K562 (cell line): ENCODE results near the gene RARRES2. TPM values are rescaled to one million over a fixed set of nuclear protein-coding genes. Genes with fewer than 3 reads are reported as not detected.

Experiments used
- ARNT ChIP-seq, 2 experiments: fragments of 450-650 bp; IDR thresholded peaks; 2 replicates each; pipeline ENCODE4 v1.6.1; 2016; ENCODE audit warnings: mild to moderate bottlenecking in 1 of 2
- ATF7 ChIP-seq: fragments of 450-650 bp; IDR thresholded peaks from 2 replicates; pipeline ENCODE4 v1.7.1; 2014; ENCODE audit warnings: mild to moderate bottlenecking, moderate library complexity
- CSDE1 ChIP-seq, 2 experiments: fragments of 450-650 bp; IDR thresholded peaks; 2 replicates each; pipeline ENCODE4 v1.6.1; 2016; ENCODE audit warnings: mild to moderate bottlenecking in 1 of 2
- E2F3 ChIP-seq: fragments of 250-450 bp; sonication (Bioruptor Pico); IDR thresholded peaks from 2 replicates; pipeline ENCODE4 v1.4.0; 2020; ENCODE audit warnings: mild to moderate bottlenecking
- ETV6 ChIP-seq, 3 experiments: fragments of 150-350 bp in 1 of 3; sonication (generic) in 1 of 3; formaldehyde crosslinking in 1 of 3; IDR thresholded peaks; 2 replicates each; pipeline versions ENCODE4 v1.6.1 to v1.8.0; 2014 to 2022; ENCODE audit warnings: borderline replicate concordance in 2 of 3, low read depth in 2 of 3, antibody characterized with exemption in 1 of 3, low read length in 1 of 3, mild to moderate bottlenecking in 1 of 3, missing genetic modification reagents in 1 of 3
- FOXJ2 ChIP-seq: fragments of 200-800 bp; sonication (Bioruptor generic); IDR thresholded peaks from 2 replicates; pipeline ENCODE4 v1.6.1; 2016; ENCODE audit warnings: missing genetic modification characterization, missing compliant biosample characterization
- FOXJ3 ChIP-seq: sonication (generic); formaldehyde crosslinking; IDR thresholded peaks from 2 replicates; pipeline ENCODE4 v1.4.0; 2020; ENCODE audit warnings: mild to moderate bottlenecking, missing genetic modification reagents
- FOXK1 ChIP-seq: sonication (generic); formaldehyde crosslinking; IDR thresholded peaks from 2 replicates; pipeline ENCODE4 v1.8.0; 2022; ENCODE audit warnings: missing genetic modification reagents, mild to moderate bottlenecking, borderline replicate concordance
- HBP1 ChIP-seq: fragments of 450-650 bp; formaldehyde crosslinking; IDR thresholded peaks from 2 replicates; pipeline ENCODE4 v1.4.0; 2022; ENCODE audit warnings: missing genetic modification characterization
- ILF3 ChIP-seq: fragments of 450-650 bp; IDR thresholded peaks from 2 replicates; pipeline ENCODE4 v1.6.1; 2018; ENCODE audit warnings: antibody characterized with exemption, mild to moderate bottlenecking, moderate library complexity, borderline replicate concordance
- KHSRP ChIP-seq: fragments of 450-650 bp; IDR thresholded peaks from 2 replicates; pipeline ENCODE4 v1.6.1; 2017
- KLF13 ChIP-seq: fragments of 450-650 bp; IDR thresholded peaks from 2 replicates; pipeline ENCODE4 v1.6.1; 2016; ENCODE audit warnings: missing genetic modification characterization, low read depth, mild to moderate bottlenecking, missing compliant biosample characterization, moderate library complexity, borderline replicate concordance
- L3MBTL2 ChIP-seq: fragments of 450-650 bp; IDR thresholded peaks from 2 replicates; pipeline ENCODE4 v1.6.1; 2016; ENCODE audit warnings: mild to moderate bottlenecking, moderate library complexity
- NR1H2 ChIP-seq: sonication (generic); formaldehyde crosslinking; IDR thresholded peaks from 2 replicates; pipeline ENCODE4 v1.4.0; 2020; ENCODE audit warnings: mild to moderate bottlenecking, missing genetic modification reagents
- NR2F6 ChIP-seq: fragments of 450-650 bp; formaldehyde crosslinking; IDR thresholded peaks from 2 replicates; pipeline ENCODE4 v1.4.0; 2020; ENCODE audit warnings: mild to moderate bottlenecking
- PHF20 ChIP-seq: fragments of 450-650 bp; IDR thresholded peaks from 2 replicates; pipeline ENCODE4 v1.6.1; 2018; ENCODE audit not compliant: partially characterized antibody
- PRPF4 ChIP-seq: fragments of 200-400 bp; formaldehyde crosslinking; IDR thresholded peaks from one replicate; pipeline ENCODE4 v1.6.1; 2017; ENCODE audit warnings: low read length, low read depth, mild to moderate bottlenecking; ENCODE audit not compliant: insufficient read depth, poor library complexity, severe bottlenecking
- SAFB ChIP-seq: fragments of 200-400 bp; formaldehyde crosslinking; IDR thresholded peaks from 2 replicates; pipeline ENCODE4 v1.6.1; 2017; ENCODE audit warnings: low read depth, low read length, borderline replicate concordance
- SOX6 ChIP-seq: fragments of 450-650 bp; IDR thresholded peaks from 2 replicates; pipeline ENCODE4 v1.6.1; 2014; ENCODE audit warnings: mild to moderate bottlenecking
- VEZF1 ChIP-seq: fragments of 200-800 bp; sonication (Bioruptor generic); IDR thresholded peaks from 2 replicates; pipeline ENCODE4 v1.6.1; 2017; ENCODE audit warnings: missing genetic modification characterization, missing compliant biosample characterization
- XRCC3 ChIP-seq: fragments of 450-650 bp; IDR thresholded peaks from 2 replicates; pipeline ENCODE4 v1.6.1; 2017; ENCODE audit warnings: mild to moderate bottlenecking, moderate library complexity
- ZNF124 ChIP-seq: sonication (generic); formaldehyde crosslinking; IDR thresholded peaks from 2 replicates; pipeline ENCODE4 v1.8.1; 2022; ENCODE audit warnings: missing genetic modification reagents
- ZNF778 ChIP-seq: fragments of 450-650 bp; formaldehyde crosslinking; IDR thresholded peaks from 2 replicates; pipeline ENCODE4 v1.4.0; 2020; ENCODE audit warnings: mild to moderate bottlenecking, moderate library complexity
- polyA plus RNA-seq, 8 experiments: library from polyadenylated mRNA; depleted of rRNA in 4 of 8; stranded (reverse) in 5 of 8; unstranded in 3 of 8; fragments of >200 nt; fragmentation: Nextera tagmentation in 2 of 8; fragmentation: Illumina TruSeq in 1 of 8; extraction: Ambion mirVana in 2 of 8; extraction: Trizol in 1 of 8; gene quantifications; 2 replicates each; pipeline versions ENCODE4 v1.2.1 to v1.2.3, GENCODE V29; 2011 to 2014; ENCODE audit warnings: inconsistent platforms in 1 of 8, missing spikeins in 1 of 8
- total RNA-seq, 7 experiments: library from RNA; depleted of rRNA in 6 of 7; stranded (reverse); fragments of >200 nt in 6 of 7; fragmentation: Illumina TruSeq in 2 of 7; extraction: Trizol in 2 of 7; gene quantifications; 2 replicates each; pipeline versions ENCODE4 v1.2.1 to v1.2.3, GENCODE V29; 2011 to 2021; ENCODE audit warnings: low replicate concordance in 1 of 7
- TF ChIP-seq, protein P1 (sequence below), 2 experiments: fragments of 200-800 bp in 1 of 2; sonication (Bioruptor generic) in 1 of 2; sonication (generic) in 1 of 2; formaldehyde crosslinking in 1 of 2; IDR thresholded peaks in 1 of 2; conservative IDR thresholded peaks in 1 of 2; 2 replicates each; pipeline versions ENCODE4 v1.5.0 to v1.6.1; 2016 to 2020; ENCODE audit warnings: missing compliant biosample characterization in 1 of 2, missing genetic modification characterization in 1 of 2, missing genetic modification reagents in 1 of 2
- TF ChIP-seq, protein P2 (sequence below): fragments of 450-650 bp; formaldehyde crosslinking; conservative IDR thresholded peaks from 2 replicates; pipeline ENCODE4 v1.4.0; 2022; ENCODE audit warnings: mild to moderate bottlenecking, missing genetic modification characterization

The RARRES2 gene
- total and polyA plus RNA-seq, 9 of the 15 experiments (the other 6 are each of a cell fraction or from before 2014, with no cell fraction given) = 0.11 to 1.7 (median 0.23) TPM; not detected in 6

DNA sequence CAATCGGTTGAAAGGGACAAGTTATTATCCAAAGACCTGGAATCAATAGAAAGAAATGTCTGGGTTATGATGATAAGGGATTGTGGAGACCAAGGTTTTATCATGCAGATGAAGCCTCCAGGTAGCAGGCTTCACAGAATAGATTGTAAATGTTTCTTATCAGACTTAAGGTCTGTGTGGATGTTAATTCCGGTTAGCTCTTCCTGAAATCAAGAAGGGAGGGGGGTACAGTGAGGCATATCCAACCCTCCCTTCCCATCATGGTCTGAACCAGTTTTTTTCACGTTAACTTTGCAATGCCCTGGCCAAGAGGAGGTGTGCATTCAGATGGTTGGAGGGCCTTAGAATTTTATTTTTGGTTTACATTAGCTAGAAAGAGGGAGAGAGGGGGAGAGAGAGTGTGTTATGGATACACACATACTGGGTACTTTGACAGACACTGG is 28.0 kb downstream of the RARRES2 start (continued):
- TF ChIP-seq ZNF124 (CRISPR knock-in tag) (no peak), E2F3 (CRISPR knock-in tag) (no peak), CSDE1 (IDR thresholded peaks at IDR 0.05) (no peak), L3MBTL2 (peak; percentile 12; the same call in 1 of the 2 replicates), ZNF778 (CRISPR knock-in tag) (no peak), FOXJ2 (tag) (peak; percentile 24; the same call in 1 of the 2 replicates), PHF20 (no peak), PRPF4 (no peak), SOX6 (peak; percentile 97), SAFB (no peak), ATF7 (peak; percentile 76), KHSRP (no peak; the same call in 1 of the 2 replicates), VEZF1 (CRISPR knock-in tag) (peak; percentile 50), ILF3 (no peak), FOXJ3 (CRISPR knock-in tag) (no peak), XRCC3 (no peak), ARNT (IDR thresholded peaks at IDR 0.05) (no peak; a peak in 2 of 4 replicates), NR1H2 (CRISPR knock-in tag) (no peak), HBP1 (CRISPR knock-in tag) (no peak), ETV6 (IDR thresholded peaks at IDR 0.05; ENCODE audit: borderline replicate concordance in 1 of 2, low read depth in 2 of 2, low read length in 1 of 2) (0 out of 4 replicates have a peak, but pooled peaks of 1 of the 2 experiments have one; percentile 57), ETV6 (CRISPR knock-in tag; IDR thresholded peaks at IDR 0.05; ENCODE audit: borderline replicate concordance) (no peak), NR2F6 (CRISPR knock-in tag) (no peak), FOXK1 (CRISPR knock-in tag) (no peak), KLF13 (tag) (no peak)
- TF ChIP-seq, protein P1, sequence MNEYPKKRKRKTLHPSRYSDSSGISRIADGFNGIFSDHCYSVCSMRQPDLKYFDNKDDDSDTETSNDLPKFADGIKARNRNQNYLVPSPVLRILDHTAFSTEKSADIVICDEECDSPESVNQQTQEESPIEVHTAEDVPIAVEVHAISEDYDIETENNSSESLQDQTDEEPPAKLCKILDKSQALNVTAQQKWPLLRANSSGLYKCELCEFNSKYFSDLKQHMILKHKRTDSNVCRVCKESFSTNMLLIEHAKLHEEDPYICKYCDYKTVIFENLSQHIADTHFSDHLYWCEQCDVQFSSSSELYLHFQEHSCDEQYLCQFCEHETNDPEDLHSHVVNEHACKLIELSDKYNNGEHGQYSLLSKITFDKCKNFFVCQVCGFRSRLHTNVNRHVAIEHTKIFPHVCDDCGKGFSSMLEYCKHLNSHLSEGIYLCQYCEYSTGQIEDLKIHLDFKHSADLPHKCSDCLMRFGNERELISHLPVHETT (CRISPR knock-in tag; conservative IDR thresholded peaks at IDR 0.05 in 1 of 2, IDR thresholded peaks at IDR 0.05 in 1 of 2) = no peak
- TF ChIP-seq, protein P2, sequence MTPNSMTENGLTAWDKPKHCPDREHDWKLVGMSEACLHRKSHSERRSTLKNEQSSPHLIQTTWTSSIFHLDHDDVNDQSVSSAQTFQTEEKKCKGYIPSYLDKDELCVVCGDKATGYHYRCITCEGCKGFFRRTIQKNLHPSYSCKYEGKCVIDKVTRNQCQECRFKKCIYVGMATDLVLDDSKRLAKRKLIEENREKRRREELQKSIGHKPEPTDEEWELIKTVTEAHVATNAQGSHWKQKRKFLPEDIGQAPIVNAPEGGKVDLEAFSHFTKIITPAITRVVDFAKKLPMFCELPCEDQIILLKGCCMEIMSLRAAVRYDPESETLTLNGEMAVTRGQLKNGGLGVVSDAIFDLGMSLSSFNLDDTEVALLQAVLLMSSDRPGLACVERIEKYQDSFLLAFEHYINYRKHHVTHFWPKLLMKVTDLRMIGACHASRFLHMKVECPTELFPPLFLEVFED (CRISPR knock-in tag) = no peak
